CD4-positive, alpha-beta T cell treated with Interleukin-17A for 1 hour (primary cell): ENCODE measurements around the gene SRCAP.
A peak's percentile ranks its signal among the peaks of the same experiment; 100 is the strongest.

Experiments used
- DNase-seq: peaks from one replicate; pipeline ENCODE4 v3.0.0-alpha.2; 2020

Gene SRCAP

DNA sequence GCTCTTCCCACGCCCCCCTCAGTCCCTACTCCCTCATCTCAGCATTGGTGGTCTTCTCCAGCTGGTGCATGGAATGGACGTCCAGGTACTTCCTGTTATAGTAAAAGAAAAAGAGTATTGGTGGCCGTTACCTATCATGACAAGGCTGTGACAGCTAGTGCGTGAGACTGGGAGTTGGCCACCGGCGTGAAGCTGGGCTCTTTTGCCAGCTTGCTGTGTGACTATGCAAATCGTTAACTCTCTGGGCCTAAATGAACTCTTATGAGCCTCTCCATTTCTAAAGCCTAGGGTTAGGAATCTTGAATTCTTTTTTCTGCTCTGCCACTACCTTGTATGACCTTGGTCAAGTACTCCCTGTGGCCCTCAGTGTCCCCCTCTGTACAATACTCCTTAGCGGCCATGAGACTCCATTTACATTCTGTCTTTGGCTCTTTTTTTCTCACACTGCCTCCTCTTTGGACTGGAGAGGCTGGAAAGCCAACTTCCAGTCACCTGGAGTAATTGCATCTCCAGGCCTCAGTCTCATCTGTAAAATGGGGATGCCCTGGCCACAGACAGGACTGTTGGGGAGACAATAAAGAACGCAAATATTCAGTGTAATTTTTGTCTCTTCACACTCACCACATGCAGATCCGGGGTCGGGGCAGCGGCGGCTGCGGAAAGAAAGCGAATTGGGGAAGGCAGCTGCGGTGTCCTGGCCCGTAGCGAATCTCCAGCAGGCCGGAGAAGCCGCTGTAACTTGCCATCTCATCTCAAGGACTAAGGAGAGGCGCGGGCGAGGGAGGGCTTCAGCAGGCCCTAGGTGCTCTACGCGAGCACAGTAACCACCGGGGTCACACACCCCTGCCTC is 61.8 kb downstream of the SRCAP start:
- DNase-seq, result no peak

DNA sequence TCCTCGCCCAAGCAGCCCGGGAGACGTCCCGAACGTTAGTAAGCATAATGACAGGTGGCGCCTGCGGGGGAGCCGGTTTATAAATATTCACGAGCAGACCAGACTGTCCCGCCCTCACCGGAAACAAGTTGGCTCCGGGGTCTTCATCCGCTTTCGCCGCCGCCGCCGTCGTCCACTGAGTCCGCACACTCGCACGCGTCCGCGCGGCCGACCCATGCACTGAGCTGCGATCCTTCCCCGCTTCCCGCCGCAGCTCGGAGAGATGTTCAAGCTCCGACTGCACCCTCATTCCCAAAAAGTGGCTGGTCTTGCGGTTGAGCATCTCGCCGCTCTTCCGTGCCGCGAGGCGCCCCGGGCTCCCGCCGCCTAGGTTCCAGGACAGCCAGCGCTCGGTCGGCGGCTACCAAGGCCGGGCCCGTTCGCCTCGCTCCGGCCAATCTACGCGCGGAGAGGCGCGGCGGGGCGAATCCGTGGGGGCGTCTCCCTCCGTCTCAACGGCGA is 62.5 kb downstream of the SRCAP start:
- peak; percentile 39 for DNase-seq

DNA sequence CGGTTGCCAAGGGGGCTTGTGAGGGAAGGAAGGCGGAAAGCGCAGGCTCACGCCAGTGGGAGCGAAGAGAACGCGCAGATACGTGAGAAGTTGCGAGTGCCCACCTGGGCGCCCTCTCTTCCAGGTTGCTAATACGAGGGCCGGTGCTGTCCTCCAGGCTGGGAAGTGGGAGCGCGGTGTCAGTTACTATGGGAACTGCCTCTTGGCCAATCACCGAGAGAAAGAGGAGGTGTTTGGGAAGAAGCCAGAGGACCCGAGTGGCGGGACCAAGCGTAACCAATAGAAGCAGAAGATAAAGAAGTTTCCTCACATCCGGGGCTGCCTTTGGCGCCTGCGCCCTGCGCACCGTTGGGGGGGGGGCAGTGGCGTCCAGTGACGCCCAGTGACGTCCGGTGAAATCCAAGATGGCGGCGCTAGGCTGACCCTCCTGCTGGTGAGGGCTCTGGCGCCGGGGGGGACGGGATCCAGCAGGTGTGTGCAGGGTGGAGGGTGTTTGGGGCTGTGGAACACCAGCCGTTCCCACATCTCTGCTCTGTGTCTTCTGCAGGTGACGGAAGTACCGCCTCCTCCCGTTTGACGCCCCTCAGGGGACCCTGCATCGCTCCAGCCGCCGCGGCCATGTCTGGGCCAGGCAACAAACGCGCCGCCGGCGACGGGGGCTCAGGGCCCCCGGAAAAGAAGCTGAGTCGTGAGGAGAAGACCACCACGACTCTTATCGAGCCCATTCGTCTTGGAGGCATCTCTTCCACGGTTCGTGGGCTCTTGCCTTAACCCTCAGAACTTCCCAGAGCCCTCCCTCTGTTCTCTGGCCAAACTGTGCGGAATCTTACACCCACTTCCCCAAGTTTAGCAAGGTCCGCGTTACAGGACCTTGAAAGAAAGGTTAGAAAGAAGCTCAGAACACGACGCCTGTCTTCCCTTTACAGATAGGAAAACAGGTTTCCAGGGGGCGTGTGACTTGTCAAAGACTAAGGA is 63.2 kb downstream of the SRCAP start, which contains the start of the genes CFAP119 and RNF40:
TSS of gene CFAP119 (minus strand) at position 135 of the 975 bp plus-strand sequence. CDS start 314 bp downstream, outside the sequence.
TSS of gene RNF40 (plus strand) at position 395 of the 975 bp plus-strand sequence. CDS start at position 619, 224 bp downstream.
- peak; percentile 94 for DNase-seq

GRCh38 chr16:30762991-30763725 is 64.2 kb downstream of the SRCAP start:
- no peak for DNase-seq

DNA sequence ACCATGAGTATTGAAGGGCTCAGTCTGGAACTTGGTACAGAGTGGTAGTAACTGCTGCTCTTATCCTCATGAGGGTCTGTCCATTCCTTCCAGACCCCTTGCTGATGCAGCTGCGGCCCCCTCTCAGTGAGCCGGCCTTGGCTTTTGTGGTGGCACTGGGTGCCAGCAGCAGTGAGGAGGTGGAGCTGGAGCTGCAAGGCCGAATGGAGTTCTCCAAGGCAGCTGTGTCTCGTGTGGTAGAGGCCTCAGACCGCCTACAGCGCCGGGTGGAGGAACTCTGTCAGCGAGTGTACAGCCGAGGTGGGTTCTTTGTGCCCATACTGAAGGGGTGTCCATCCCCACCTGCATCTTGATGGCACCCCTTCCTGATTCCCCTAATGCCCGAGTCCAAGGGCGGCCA is 65.1 kb downstream of the SRCAP start:
- no peak for DNase-seq

- DNase-seq, result no peak
These were observed 66.0 kb downstream of the SRCAP start for GRCh38 chr16:30764816-30765465.

- no peak for DNase-seq
These were observed 67.4 kb downstream of the SRCAP start for GRCh38 chr16:30766206-30766932.

- no peak for DNase-seq
These were observed 67.9 kb downstream of the SRCAP start for GRCh38 chr16:30766933-30767284.

GRCh38 chr16:30767767-30768465 is 68.9 kb downstream of the SRCAP start:
- DNase-seq, result peak; percentile 67

GRCh38 chr16:30768583-30769181 is 69.7 kb downstream of the SRCAP start:
- no peak for DNase-seq

GRCh38 chr16:30769379-30770089 is 70.6 kb downstream of the SRCAP start:
- DNase-seq, result no peak

DNA sequence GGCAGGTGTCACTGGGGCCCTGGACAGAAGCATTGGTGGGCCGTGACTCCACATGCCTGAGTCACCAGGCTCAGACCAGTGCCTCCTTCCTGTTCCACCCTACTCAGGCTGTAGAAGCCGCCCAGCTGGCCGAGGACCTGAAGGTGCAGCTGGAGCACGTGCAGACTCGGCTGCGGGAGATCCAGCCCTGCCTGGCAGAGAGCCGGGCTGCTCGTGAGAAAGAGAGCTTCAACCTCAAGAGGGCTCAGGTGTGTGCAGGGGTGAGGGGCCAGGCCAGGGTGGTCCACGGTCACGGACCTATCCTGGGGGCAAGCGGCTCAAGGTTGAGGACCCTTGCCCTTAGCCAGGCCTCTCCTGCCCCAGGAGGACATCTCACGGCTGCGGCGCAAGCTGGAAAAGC is 72.8 kb downstream of the SRCAP start:
- no peak for DNase-seq

DNA sequence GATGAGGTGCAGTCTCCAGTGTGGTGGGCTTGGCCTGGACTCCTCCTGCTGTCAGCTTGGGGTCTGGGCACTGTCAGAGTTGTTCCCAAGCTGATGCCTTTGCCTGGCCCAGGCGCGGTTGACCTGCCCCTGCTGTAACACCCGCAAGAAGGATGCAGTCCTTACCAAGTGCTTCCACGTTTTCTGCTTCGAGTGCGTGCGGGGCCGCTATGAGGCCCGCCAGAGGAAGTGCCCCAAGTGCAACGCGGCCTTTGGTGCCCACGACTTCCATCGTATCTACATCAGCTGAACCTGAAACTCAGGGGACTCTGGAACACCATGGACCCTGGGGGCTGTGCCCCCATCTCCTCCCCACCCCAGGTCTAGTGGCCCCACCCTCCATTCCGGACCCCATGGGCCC is 74.9 kb downstream of the SRCAP start:
- DNase-seq, result no peak

- no peak for DNase-seq
These were observed 75.6 kb downstream of the SRCAP start for GRCh38 chr16:30774367-30775130.

- no peak for DNase-seq
These were observed 76.1 kb downstream of the SRCAP start for GRCh38 chr16:30775131-30775391.

DNA sequence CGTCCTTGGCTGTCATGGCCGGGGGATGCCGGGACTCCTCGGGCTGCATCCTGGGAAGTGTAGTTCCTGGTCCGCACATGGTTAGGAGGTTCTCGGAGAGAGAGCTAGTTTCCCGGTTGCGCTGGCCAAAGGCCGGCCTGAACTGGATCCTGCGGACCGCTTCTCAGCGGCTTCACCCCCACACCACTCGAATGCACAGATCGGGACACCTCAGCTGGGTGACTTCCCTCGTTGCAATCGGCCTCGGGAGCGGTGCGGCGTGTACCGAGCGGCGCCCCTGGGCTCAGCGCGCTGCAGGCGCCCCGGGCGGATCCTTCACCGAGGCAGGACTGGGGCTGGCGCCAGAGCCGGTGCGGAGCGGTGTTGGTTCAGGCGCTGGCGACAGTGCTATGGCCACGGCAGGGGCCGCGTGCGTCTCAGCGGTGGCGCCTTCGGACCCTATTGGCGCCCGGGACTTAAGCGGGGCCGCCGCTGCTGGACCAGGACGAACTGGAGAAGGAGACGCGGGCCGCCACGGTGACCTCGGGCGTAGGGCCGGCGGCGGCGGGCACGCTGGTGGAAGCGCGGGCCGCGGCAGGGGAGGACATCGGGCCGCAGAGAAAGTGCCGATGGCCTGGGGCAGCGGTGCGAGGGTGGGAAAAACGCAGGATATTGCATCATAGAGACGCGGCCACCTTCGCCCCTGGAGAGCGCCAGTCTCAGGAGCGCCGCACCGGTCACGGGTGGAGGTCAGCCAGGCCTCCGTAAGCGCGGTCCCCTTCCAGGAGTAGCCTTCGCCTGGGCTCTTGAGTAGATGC is 76.6 kb downstream of the SRCAP start:
- DNase-seq, result peak; percentile 59

DNA sequence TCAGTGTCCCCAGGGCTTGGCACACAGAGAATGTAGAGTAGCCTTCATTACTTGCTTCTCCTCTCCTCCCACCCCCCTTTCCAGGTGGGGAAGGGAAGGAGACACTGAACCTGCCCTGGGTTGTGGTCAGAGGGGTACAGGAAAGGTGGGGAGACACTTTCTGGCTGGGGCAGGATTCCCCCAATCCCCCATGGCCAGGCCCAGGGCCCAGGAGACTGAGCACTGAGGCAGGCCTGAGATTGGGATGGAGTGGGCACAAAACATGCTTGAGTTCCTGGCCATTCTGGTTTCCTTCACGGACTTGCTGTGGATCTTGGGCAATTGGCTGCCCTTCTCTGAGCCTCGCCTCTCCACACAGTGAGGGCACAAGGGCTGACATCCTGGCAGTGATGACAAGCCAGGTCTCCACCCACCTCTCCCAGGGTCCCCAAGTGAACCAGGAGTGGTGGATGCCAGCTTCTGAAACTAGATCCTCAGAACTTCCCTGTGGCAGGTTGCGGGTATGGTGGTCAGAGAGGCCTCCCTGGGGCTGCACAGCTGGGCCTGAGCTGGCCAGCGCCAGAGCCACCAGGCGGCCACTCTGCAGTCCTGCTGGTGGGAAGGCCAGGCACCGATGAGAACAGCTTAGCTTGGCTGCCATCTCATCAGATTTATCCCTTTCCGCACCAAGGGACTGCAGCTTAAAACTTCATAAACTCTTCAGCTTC is 78.8 kb downstream of the SRCAP start:
- no peak for DNase-seq
